ENCODE results near the gene LPCAT3.

- TF ChIP-seq CTCF (IDR thresholded peaks at IDR 0.05) (no peak), POLR2AphosphoS5 (IDR thresholded peaks at IDR 0.05; ENCODE audit: low read depth, low read length) (no peak), REST (IDR thresholded peaks at IDR 0.05; ENCODE audit: insufficient read depth in 1 of 2, low read depth in 2 of 2, low read length in 1 of 2) (no peak), SIN3A (IDR thresholded peaks at IDR 0.05; ENCODE audit: borderline replicate concordance, insufficient read depth, low read depth, low read length) (no peak)
Observed at GRCh38 chr12:6928022-6928702, 90.1 kb downstream of the LPCAT3 start.

All from Panc1 (cell line).